PC-9 (cell line): Measurements from ENCODE around the gene NEK4.

Experiments
- CTCF ChIP-seq: fragments of 200-600 bp; sonication (generic); conservative IDR thresholded peaks from 2 replicates; pipeline ENCODE4 v1.6.1; 2017; ENCODE audit warnings: mixed run types, antibody characterized with exemption, mild to moderate bottlenecking, moderate library complexity
- EZH2 ChIP-seq: fragments of 200-600 bp; sonication (generic); IDR thresholded peaks from 2 replicates; pipeline ENCODE4 v1.8.0; 2017; ENCODE audit warnings: antibody characterized with exemption, low read depth

DNA sequence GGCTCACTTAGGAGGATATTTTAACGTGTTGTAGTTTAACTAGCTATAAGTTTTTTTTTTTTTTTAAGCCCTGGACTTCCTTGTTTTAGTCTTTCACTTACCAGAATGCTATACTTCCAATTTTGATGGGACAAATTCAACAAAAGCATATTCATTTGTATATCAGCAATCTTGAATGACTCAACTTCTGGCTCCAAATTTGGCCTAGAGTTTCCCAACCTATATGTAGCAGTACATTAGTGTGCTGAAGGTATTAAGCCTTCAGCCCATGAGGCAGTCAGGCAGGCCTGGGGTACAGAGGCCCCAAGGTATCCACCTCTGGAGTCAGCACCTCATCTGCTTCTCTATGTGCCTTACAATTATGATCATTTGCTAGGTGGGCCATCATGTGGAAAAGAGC is 90.9 kb downstream of the NEK4 start:
- TF ChIP-seq CTCF: no peak
- TF ChIP-seq EZH2: no peak
